HEK293T (cell line): ENCODE results near the gene SGPL1.

Experiments
- CTBP1 ChIP-seq: fragments of 450-650 bp; IDR thresholded peaks from 2 replicates; pipeline ENCODE4 v1.6.1; 2016; ENCODE audit warnings: borderline replicate concordance
- ELF4 ChIP-seq: fragments of 450-650 bp; IDR thresholded peaks from 2 replicates; pipeline ENCODE4 v1.6.1; 2017; ENCODE audit warnings: antibody characterized with exemption
- FOXA1 ChIP-seq: fragments of 450-650 bp; IDR thresholded peaks from 2 replicates; pipeline ENCODE4 v1.6.1; 2016; ENCODE audit warnings: mild to moderate bottlenecking
- FOXK2 ChIP-seq: fragments of 450-650 bp; IDR thresholded peaks from 2 replicates; pipeline ENCODE4 v1.6.1; 2016; ENCODE audit warnings: mild to moderate bottlenecking
- FOXM1 ChIP-seq: fragments of 450-650 bp; IDR thresholded peaks from 2 replicates; pipeline ENCODE4 v1.6.1; 2017; ENCODE audit warnings: mild to moderate bottlenecking, borderline replicate concordance
- LEF1 ChIP-seq: fragments of 450-650 bp; IDR thresholded peaks from 2 replicates; pipeline ENCODE4 v1.6.1; 2017; ENCODE audit warnings: mild to moderate bottlenecking, borderline replicate concordance
- NFRKB ChIP-seq: fragments of 450-650 bp; IDR thresholded peaks from 2 replicates; pipeline ENCODE4 v1.6.1; 2016; ENCODE audit warnings: mild to moderate bottlenecking, moderate library complexity
- PKNOX1 ChIP-seq: fragments of 450-650 bp; IDR thresholded peaks from 2 replicates; pipeline ENCODE4 v1.6.1; 2016
- SP1 ChIP-seq: fragments of 450-650 bp; IDR thresholded peaks from 2 replicates; pipeline ENCODE4 v1.6.1; 2017
- SUZ12 ChIP-seq: fragments of 450-650 bp; IDR thresholded peaks from 2 replicates; pipeline ENCODE4 v1.6.1; 2016; ENCODE audit warnings: mild to moderate bottlenecking
- TARDBP ChIP-seq: fragments of 450-650 bp; IDR thresholded peaks from 2 replicates; pipeline ENCODE4 v1.6.1; 2016
- ZNF384 ChIP-seq: fragments of 450-650 bp; IDR thresholded peaks from 2 replicates; pipeline ENCODE4 v1.6.1; 2016

- TF ChIP-seq CTBP1 (no peak), SP1 (no peak), FOXK2 (no peak), NFRKB (no peak), SUZ12 (no peak), PKNOX1 (no peak), TARDBP (no peak), ELF4 (no peak), ZNF384 (no peak), LEF1 (no peak), FOXA1 (no peak), FOXM1 (no peak)
Measured at GRCh38 chr10:70917635-70918034, 101.9 kb downstream of the SGPL1 start.
